ENCODE measurements around the gene PMF1.

GRCh38 chr1:156193488-156194299 lies 19.1 kb upstream of the PMF1 start, which contains the start of gene SLC25A44:
- TF ChIP-seq POLR2A (IDR thresholded peaks at IDR 0.05), result peak; percentile 65 to 67
- TF ChIP-seq, protein P1, sequence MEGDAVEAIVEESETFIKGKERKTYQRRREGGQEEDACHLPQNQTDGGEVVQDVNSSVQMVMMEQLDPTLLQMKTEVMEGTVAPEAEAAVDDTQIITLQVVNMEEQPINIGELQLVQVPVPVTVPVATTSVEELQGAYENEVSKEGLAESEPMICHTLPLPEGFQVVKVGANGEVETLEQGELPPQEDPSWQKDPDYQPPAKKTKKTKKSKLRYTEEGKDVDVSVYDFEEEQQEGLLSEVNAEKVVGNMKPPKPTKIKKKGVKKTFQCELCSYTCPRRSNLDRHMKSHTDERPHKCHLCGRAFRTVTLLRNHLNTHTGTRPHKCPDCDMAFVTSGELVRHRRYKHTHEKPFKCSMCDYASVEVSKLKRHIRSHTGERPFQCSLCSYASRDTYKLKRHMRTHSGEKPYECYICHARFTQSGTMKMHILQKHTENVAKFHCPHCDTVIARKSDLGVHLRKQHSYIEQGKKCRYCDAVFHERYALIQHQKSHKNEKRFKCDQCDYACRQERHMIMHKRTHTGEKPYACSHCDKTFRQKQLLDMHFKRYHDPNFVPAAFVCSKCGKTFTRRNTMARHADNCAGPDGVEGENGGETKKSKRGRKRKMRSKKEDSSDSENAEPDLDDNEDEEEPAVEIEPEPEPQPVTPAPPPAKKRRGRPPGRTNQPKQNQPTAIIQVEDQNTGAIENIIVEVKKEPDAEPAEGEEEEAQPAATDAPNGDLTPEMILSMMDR (IDR thresholded peaks at IDR 0.05), result peak; percentile 57 to 78 (median 74)
